H1 (cell line): ENCODE data around the gene NOSIP. TPM values are rescaled to one million over a fixed set of nuclear protein-coding genes. Genes with fewer than 3 reads are reported as not detected.

ENCODE experiments used
- CTCF ChIA-PET: fragments of 300-600 bp; sonication (Branson Sonifier 250); formaldehyde crosslinking; loops from one replicate; lab custom pipeline; 2021; ENCODE audit not compliant: partially characterized antibody; lab: Charles Lee
- POLR2A ChIA-PET: fragments of 300-600 bp; sonication (Branson Sonifier 250); formaldehyde crosslinking; loops from one replicate; lab custom pipeline; 2021; ENCODE audit warnings: inconsistent platforms; ENCODE audit not compliant: partially characterized antibody; lab: Charles Lee
- DNase-seq, 2 experiments: peaks; one replicate each; pipeline versions ENCODE4 v3.0.0 to v3.0.0-alpha.2; 2010 to 2022; ENCODE audit warnings: low spot score in 2 of 2, low read depth in 1 of 2, mixed read lengths in 1 of 2
- FAIRE-seq: peaks from 2 replicates; lab custom pipeline; 2011; peaks lifted over from hg19 to GRCh38; lab: Jason Lieb, UNC
- H2AFZ ChIP-seq: 2 replicates; pipeline ENCODE4 v1.8.1; 2012; ENCODE audit warnings: low read length, inconsistent platforms
- H2AK5ac ChIP-seq: 2 replicates; pipeline ENCODE4 v1.6.1; 2013; ENCODE audit warnings: low read depth, low read length
- H2BK120ac ChIP-seq: replicated peaks from 2 replicates; pipeline ENCODE3; 2013; ENCODE audit warnings: low read depth, low read length, inconsistent platforms
- H2BK12ac ChIP-seq: 2 replicates; pipeline ENCODE4 v1.6.1; 2013; ENCODE audit warnings: low read depth, low read length
- H2BK15ac ChIP-seq: 2 replicates; pipeline ENCODE4 v1.6.1; 2013; ENCODE audit warnings: low read length
- H2BK20ac ChIP-seq: 2 replicates; pipeline ENCODE4 v1.6.1; 2013; ENCODE audit warnings: low read length
- H2BK5ac ChIP-seq: 2 replicates; pipeline ENCODE4 v1.6.1; 2013; ENCODE audit warnings: low read depth, low read length
- H3K14ac ChIP-seq: 2 replicates; pipeline ENCODE4 v1.6.1; 2013; ENCODE audit warnings: inconsistent platforms; ENCODE audit not compliant: insufficient read length
- H3K18ac ChIP-seq: 2 replicates; pipeline ENCODE4 v1.6.1; 2013; ENCODE audit warnings: low read length; ENCODE audit errors: extremely low read depth
- H3K23ac ChIP-seq: 2 replicates; pipeline ENCODE4 v1.6.1; 2013; ENCODE audit warnings: inconsistent platforms; ENCODE audit not compliant: insufficient read length
- H3K23me2 ChIP-seq: 2 replicates; pipeline ENCODE4 v1.6.1; 2013; ENCODE audit warnings: low read depth, low read length
- H3K27ac ChIP-seq: 2 replicates; pipeline ENCODE4 v1.6.1; 2011; ENCODE audit warnings: low read depth, low read length, inconsistent platforms
- H3K27me3 ChIP-seq, 4 experiments: replicated peaks in 1 of 4; 1 replicate in 1 of 4; 2 replicates in 3 of 4; pipeline versions ENCODE4 v1.6.1 to v1.8.1; 2011 to 2013; ENCODE audit warnings: low read length in 3 of 4, mild to moderate bottlenecking in 3 of 4, inconsistent platforms in 2 of 4, mixed read lengths in 2 of 4, moderate library complexity in 1 of 4; ENCODE audit not compliant: control insufficient read depth in 3 of 4, insufficient read depth in 3 of 4; ENCODE audit errors: extremely low read depth in 1 of 4
- H3K36me3 ChIP-seq, 4 experiments: 2 replicates each; pipeline versions ENCODE4 v1.6.1 to v1.8.1; 2011 to 2013; ENCODE audit warnings: mild to moderate bottlenecking in 4 of 4, low read length in 3 of 4, moderate library complexity in 2 of 4, control low read depth in 1 of 4, inconsistent platforms in 1 of 4; ENCODE audit not compliant: insufficient read depth in 4 of 4, control insufficient read depth in 2 of 4
- H3K4ac ChIP-seq: replicated peaks from 2 replicates; pipeline ENCODE3; 2013; ENCODE audit warnings: low read length, low read depth, mixed read lengths, inconsistent platforms; ENCODE audit not compliant: insufficient read length
- H3K4me1 ChIP-seq, 4 experiments: replicated peaks in 1 of 4; 1 replicate in 1 of 4; 2 replicates in 3 of 4; pipeline versions ENCODE4 v1.6.1 to v1.8.1; 2011 to 2013; ENCODE audit warnings: low read length in 3 of 4, inconsistent platforms in 2 of 4, mixed read lengths in 1 of 4; ENCODE audit not compliant: insufficient read depth in 4 of 4, control insufficient read depth in 3 of 4
- H3K4me2 ChIP-seq, 2 experiments: 2 replicates each; pipeline versions ENCODE4 v1.6.1 to v1.8.1; 2011 to 2013; ENCODE audit warnings: low read depth in 2 of 2, low read length in 2 of 2, control low read depth in 1 of 2, inconsistent platforms in 1 of 2, mild to moderate bottlenecking in 1 of 2; ENCODE audit not compliant: insufficient read depth in 1 of 2
- H3K4me3 ChIP-seq, 4 experiments: fragments of 200-600, 300-600 bp in 1 of 4; sonication (generic), shearing (Covaris generic), sonication (Bioruptor Twin) in 1 of 4; 2 replicates each; pipeline versions ENCODE4 v1.5.1 to v1.8.1; 2011 to 2016; ENCODE audit warnings: low read length in 4 of 4, low read depth in 3 of 4, control low read depth in 2 of 4, inconsistent platforms in 2 of 4, mild to moderate bottlenecking in 2 of 4, mixed read lengths in 1 of 4, moderate library complexity in 1 of 4; ENCODE audit not compliant: insufficient read depth in 2 of 4; ENCODE audit errors: extremely low read depth in 1 of 4
- H3K56ac ChIP-seq: replicated peaks from 2 replicates; pipeline ENCODE3; 2013; ENCODE audit warnings: low read depth, mild to moderate bottlenecking, mixed read lengths, low read length, inconsistent platforms; ENCODE audit not compliant: insufficient read length
- H3K79me1 ChIP-seq: 2 replicates; pipeline ENCODE4 v1.6.1; 2013; ENCODE audit warnings: low read depth, low read length, control low read depth
- H3K79me2 ChIP-seq, 2 experiments: 2 replicates each; pipeline versions ENCODE4 v1.6.1 to v1.8.1; 2012 to 2013; ENCODE audit warnings: low read length in 2 of 2, mild to moderate bottlenecking in 2 of 2, inconsistent platforms in 1 of 2; ENCODE audit not compliant: insufficient read depth in 2 of 2, control insufficient read depth in 1 of 2
- H3K9ac ChIP-seq, 4 experiments: replicated peaks in 1 of 4; 1 replicate in 1 of 4; 2 replicates in 3 of 4; pipeline versions ENCODE4 v1.6.1 to v1.8.1; 2011 to 2013; ENCODE audit warnings: low read depth in 3 of 4, low read length in 3 of 4, control low read depth in 2 of 4, mild to moderate bottlenecking in 2 of 4, moderate library complexity in 2 of 4, inconsistent platforms in 1 of 4; ENCODE audit errors: extremely low read depth in 1 of 4
- H3K9me3 ChIP-seq, 2 experiments: 2 replicates each; pipeline versions ENCODE4 v1.6.1 to v1.8.1; 2012 to 2013; ENCODE audit warnings: mild to moderate bottlenecking in 2 of 2, moderate library complexity in 2 of 2, control low read depth in 1 of 2, inconsistent platforms in 1 of 2, low read depth in 1 of 2, low read length in 1 of 2, mixed read lengths in 1 of 2; ENCODE audit not compliant: insufficient read depth in 2 of 2
- H4K20me1 ChIP-seq, 2 experiments: replicated peaks in 1 of 2; 2 replicates each; pipeline versions ENCODE3 to v1.8.1; 2011 to 2013; ENCODE audit warnings: inconsistent platforms in 2 of 2, low read length in 2 of 2, mild to moderate bottlenecking in 1 of 2; ENCODE audit not compliant: insufficient read depth in 2 of 2, control insufficient read depth in 1 of 2
- H4K5ac ChIP-seq: 2 replicates; pipeline ENCODE4 v1.6.1; 2013; ENCODE audit warnings: low read length, low read depth, mixed read lengths, inconsistent platforms; ENCODE audit not compliant: insufficient read length
- H4K8ac ChIP-seq: 2 replicates; pipeline ENCODE4 v1.8.0; 2013; ENCODE audit warnings: mild to moderate bottlenecking, moderate library complexity, low read length, inconsistent platforms; ENCODE audit not compliant: insufficient read depth; ENCODE audit errors: extremely low read depth
- H4K91ac ChIP-seq: replicated peaks from 2 replicates; pipeline ENCODE3; 2013; ENCODE audit warnings: low read length, mixed read lengths, inconsistent platforms; ENCODE audit not compliant: insufficient read length
- BCL11A ChIP-seq, 2 experiments: IDR thresholded peaks; one replicate each; pipeline ENCODE4 v1.6.1; 2011; ENCODE audit warnings: low read depth in 2 of 2, low read length in 2 of 2, mild to moderate bottlenecking in 2 of 2
- CBX5 ChIP-seq: fragments of 300-800, 300-1000 bp; sonication (generic); IDR thresholded peaks from 2 replicates; pipeline ENCODE4 v1.7.1; 2016; ENCODE audit warnings: antibody characterized with exemption, low read length, low read depth
- CTBP2 ChIP-seq: IDR thresholded peaks from 2 replicates; pipeline ENCODE4 v1.7.0; 2011; ENCODE audit warnings: borderline replicate concordance, mild to moderate bottlenecking, moderate library complexity, mixed read lengths, low read length; ENCODE audit not compliant: insufficient read depth, insufficient read length
- EGR1 ChIP-seq: IDR thresholded peaks from 2 replicates; pipeline ENCODE4 v1.6.1; 2011; ENCODE audit warnings: low read depth, low read length, borderline replicate concordance
- EZH2 ChIP-seq: fragments of 200-600 bp; sonication (generic); IDR thresholded peaks from 2 replicates; pipeline ENCODE4 v1.7.1; 2012; ENCODE audit warnings: low read depth, mild to moderate bottlenecking, moderate library complexity, low read length, inconsistent platforms; ENCODE audit not compliant: severe bottlenecking
- HDAC2 ChIP-seq, 2 experiments: fragments of 300-600 bp in 1 of 2; sonication (generic) in 1 of 2; IDR thresholded peaks; 2 replicates each; pipeline ENCODE4 v1.6.1; 2011 to 2012; ENCODE audit warnings: low read depth in 2 of 2, low read length in 2 of 2, mild to moderate bottlenecking in 2 of 2, moderate library complexity in 2 of 2, borderline replicate concordance in 1 of 2, inconsistent platforms in 1 of 2
- MAFK ChIP-seq: IDR thresholded peaks from 2 replicates; pipeline ENCODE4 v1.6.1; 2012; ENCODE audit warnings: low read depth, mild to moderate bottlenecking, improper control_type of control experiment, low read length
- RNF2 ChIP-seq: fragments of 200-900, 300-1000 bp; sonication (generic); IDR thresholded peaks from 2 replicates; pipeline ENCODE4 v1.7.1; 2016; ENCODE audit warnings: borderline replicate concordance, low read depth, mild to moderate bottlenecking, antibody characterized with exemption, low read length; ENCODE audit not compliant: poor library complexity, severe bottlenecking; ENCODE audit errors: missing control alignments
- SIRT6 ChIP-seq: IDR thresholded peaks from one replicate; pipeline ENCODE4 v1.7.1; 2012; ENCODE audit warnings: low read length, inconsistent platforms
- ZNF274 ChIP-seq: IDR thresholded peaks from 2 replicates; pipeline ENCODE4 v1.7.0; 2012; ENCODE audit warnings: low read length, borderline replicate concordance; ENCODE audit errors: extremely low read depth
- WGBS, 2 experiments: shearing (Covaris generic) in 1 of 2; methylation state at CpG; one replicate each; pipeline versions ENCODE4 v1.1.6 to v1.1.7; 2013 to 2015; ENCODE audit warnings: low lambda C conversion rate in 2 of 2, mixed read lengths in 2 of 2, inconsistent platforms in 1 of 2, low coverage in 1 of 2, missing lambda C conversion rate in 1 of 2; ENCODE audit not compliant: insufficient replicate concordance in 2 of 2, insufficient coverage in 1 of 2, insufficient read length in 1 of 2; ENCODE audit errors: extremely low coverage in 1 of 2, missing lambda C conversion rate in 1 of 2; 5-methylcytosine and 5-hydroxymethylcytosine counted together
- polyA plus RNA-seq, 7 experiments: library from polyadenylated mRNA; depleted of rRNA in 3 of 7; stranded (reverse) in 5 of 7; unstranded in 2 of 7; fragments of >200 nt in 5 of 7; fragments of 200-250 nt in 2 of 7; gene quantifications; 1 replicate in 5 of 7; 2 replicates in 1 of 7; 4 replicates in 1 of 7; pipeline versions ENCODE4 v1.2.1 to v1.2.3, GENCODE V29; 2011 to 2013; ENCODE audit warnings: missing spikeins in 2 of 7, mixed read lengths in 2 of 7
- total RNA-seq: library from RNA; stranded (reverse); fragmentation: NEBNext Ultra II Directional; extraction: Animal tissue kit (Norgen Biotek cat#: 25700); gene quantifications from 2 replicates; pipeline ENCODE4 v1.2.1, GENCODE V29; 2021
- TF ChIP-seq, protein P1 (sequence below): IDR thresholded peaks from 2 replicates; pipeline ENCODE4 v1.6.1; 2012; ENCODE audit warnings: low read length, inconsistent platforms

The NOSIP gene
- total and polyA plus RNA-seq, 2 of the 8 experiments (the other 6 are each of a cell fraction or from before 2014, with no cell fraction given), result 85.1 to 192 TPM

- H2BK20ac ChIP-seq, result no peak overlapping the region
- H3K4ac ChIP-seq, result no peak overlapping the region
- no peaks in the 10 kb centered on the region; a peak in 1 of 8 replicates for H3K36me3 ChIP-seq
- no peak overlapping the region for H2AFZ ChIP-seq
- no peaks in the 10 kb centered on the region for H3K9me3 ChIP-seq
- H3K4me2 ChIP-seq, result no peak overlapping the region
- H3K79me1 ChIP-seq, result no peaks in the 10 kb centered on the region; the same call in 1 of the 2 replicates
- FAIRE-seq, result no peak
- no peak overlapping the region for H3K23ac ChIP-seq
- WGBS, 2 experiments, result 91% methylated on average over 4 of the region's 4 CpGs; no CpG with 5 or more reads in 1 of the 2 experiments
- H3K9ac ChIP-seq, result no peak overlapping the region
- no peak overlapping the region for H3K18ac ChIP-seq
- H3K4me1 ChIP-seq, result peaks cover under 1 to 5% (median 2%) of the 10 kb centered on the region in 4 experiments; a peak in 5 of 7 replicates
- no peak overlapping the region for H2BK15ac ChIP-seq
- no peak overlapping the region for H2BK120ac ChIP-seq
- no peak overlapping the region for H2AK5ac ChIP-seq
- H3K79me2 ChIP-seq, result peaks cover 0 to 31% of the 10 kb centered on the region in 2 experiments; a peak in 3 of 4 replicates
- H3K56ac ChIP-seq, result no peak overlapping the region
- ChIA-PET CTCF (interaction anchor here (1.0 to 1.4 kb wide), 5 partner anchors 9 to 125 kb away, joined by 3 to 4 read pairs (median 4); no protein-coding TSS in a partner anchor), POLR2A (interaction anchor here (2.6 kb wide), 1 partner anchor 8 kb away, joined by 15 read pairs; no protein-coding TSS in a partner anchor)
- no peak for DNase-seq
- no peaks in the 10 kb centered on the region for H3K23me2 ChIP-seq
- H4K5ac ChIP-seq, result no peak overlapping the region
- H3K27me3 ChIP-seq, result no peaks in the 10 kb centered on the region
- H2BK5ac ChIP-seq, result no peak overlapping the region
- H3K27ac ChIP-seq, result no peak overlapping the region
- H3K14ac ChIP-seq, result no peak overlapping the region
- H4K20me1 ChIP-seq, result peaks cover 0 to 7% of the 10 kb centered on the region in 2 experiments
- H3K4me3 ChIP-seq, result no peak overlapping the region
- H4K91ac ChIP-seq, result no peak overlapping the region
- no peak overlapping the region for H4K8ac ChIP-seq
- H2BK12ac ChIP-seq, result no peak overlapping the region
- TF ChIP-seq EGR1 (no peak), SIRT6 (no peak), ZNF274 (no peak), RNF2 (no peak), MAFK (no peak), HDAC2 (IDR thresholded peaks at IDR 0.05; ENCODE audit: borderline replicate concordance in 1 of 2, low read depth in 2 of 2, low read length in 2 of 2) (no peak), CBX5 (no peak), BCL11A (IDR thresholded peaks at IDR 0.05; ENCODE audit: low read depth in 2 of 2, low read length in 2 of 2) (no peak), CTBP2 (no peak), EZH2 (no peak)
- TF ChIP-seq, protein P1, sequence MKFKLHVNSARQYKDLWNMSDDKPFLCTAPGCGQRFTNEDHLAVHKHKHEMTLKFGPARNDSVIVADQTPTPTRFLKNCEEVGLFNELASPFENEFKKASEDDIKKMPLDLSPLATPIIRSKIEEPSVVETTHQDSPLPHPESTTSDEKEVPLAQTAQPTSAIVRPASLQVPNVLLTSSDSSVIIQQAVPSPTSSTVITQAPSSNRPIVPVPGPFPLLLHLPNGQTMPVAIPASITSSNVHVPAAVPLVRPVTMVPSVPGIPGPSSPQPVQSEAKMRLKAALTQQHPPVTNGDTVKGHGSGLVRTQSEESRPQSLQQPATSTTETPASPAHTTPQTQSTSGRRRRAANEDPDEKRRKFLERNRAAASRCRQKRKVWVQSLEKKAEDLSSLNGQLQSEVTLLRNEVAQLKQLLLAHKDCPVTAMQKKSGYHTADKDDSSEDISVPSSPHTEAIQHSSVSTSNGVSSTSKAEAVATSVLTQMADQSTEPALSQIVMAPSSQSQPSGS, result no peak
Observed at GRCh38 chr19:49565261-49565660, 15.1 kb downstream of the NOSIP start.
